EL (cell line): ENCODE results near the gene AKR1C4.
"Not testable (repeated sequence)": the region's sequence is repeated elsewhere in the genome, so short reads cannot be mapped to it uniquely, and the experiment has no call there.

ENCODE experiments used
- DNase-seq: peaks from one replicate; pipeline ENCODE4 v3.0.0-alpha.2; 2016

Gene AKR1C4

GRCh38 chr10:5196702-5197113, at the start of gene AKR1C4:
Gene AKR1C4, plus strand, starts transcription at chr10:5196837. Its CDS starts 31 bp downstream, at chr10:5196868.
- DNase-seq: no peak

GRCh38 chr10:5146920-5147254, 49.8 kb upstream of the AKR1C4 start:
- DNase-seq: no peak

- no peak for DNase-seq
Observed at GRCh38 chr10:5147255-5147980, 49.2 kb upstream of the AKR1C4 start.

GRCh38 chr10:5147981-5148677, 48.5 kb upstream of the AKR1C4 start:
- no peak for DNase-seq

GRCh38 chr10:5148678-5149032, 48.0 kb upstream of the AKR1C4 start:
- no peak for DNase-seq

GRCh38 chr10:5151076-5151475, 45.6 kb upstream of the AKR1C4 start:
- peak; percentile 52 for DNase-seq

GRCh38 chr10:5155951-5156350, 40.7 kb upstream of the AKR1C4 start:
- no peak for DNase-seq

- no peak for DNase-seq
Observed at GRCh38 chr10:5157501-5157900, 39.1 kb upstream of the AKR1C4 start.

- DNase-seq: peak; percentile 12
Observed at GRCh38 chr10:5159126-5159525, 37.5 kb upstream of the AKR1C4 start.

- DNase-seq: no peak
Observed at GRCh38 chr10:5163487-5163886, 33.1 kb upstream of the AKR1C4 start.

GRCh38 chr10:5165738-5166137, 30.9 kb upstream of the AKR1C4 start:
- DNase-seq: no peak

- no peak for DNase-seq
Observed at GRCh38 chr10:5168897-5169420, 27.7 kb upstream of the AKR1C4 start.

GRCh38 chr10:5175581-5175980, 21.1 kb upstream of the AKR1C4 start:
- DNase-seq: not testable (repeated sequence)

- DNase-seq: not testable (repeated sequence)
Observed at GRCh38 chr10:5180503-5180902, 16.1 kb upstream of the AKR1C4 start.

GRCh38 chr10:5183923-5184322, 12.7 kb upstream of the AKR1C4 start:
- DNase-seq: no peak

- no peak for DNase-seq
Observed at GRCh38 chr10:5184987-5185775, 11.5 kb upstream of the AKR1C4 start, which contains the start of gene AKR1C8. Gene AKR1C8, minus strand, starts transcription at chr10:5185150. Its CDS starts 46 bp downstream, at chr10:5185104.

GRCh38 chr10:5187867-5188266, 8.8 kb upstream of the AKR1C4 start:
- DNase-seq: no peak

GRCh38 chr10:5188358-5188757, 8.3 kb upstream of the AKR1C4 start:
- no peak for DNase-seq

GRCh38 chr10:5194431-5194830, 2.2 kb upstream of the AKR1C4 start:
- DNase-seq: no peak

- DNase-seq: no peak
Observed at GRCh38 chr10:5195727-5196374, 786 bp upstream of the AKR1C4 start.

GRCh38 chr10:5198386-5198785, 1.7 kb downstream of the AKR1C4 start:
- DNase-seq: peak; percentile 34

GRCh38 chr10:5199398-5199797, 2.8 kb downstream of the AKR1C4 start:
- DNase-seq: no peak

- no peak for DNase-seq
Observed at GRCh38 chr10:5206799-5207198, 10.2 kb downstream of the AKR1C4 start.
